ENCODE measurements around the gene KIF3A. TPM values are rescaled to one million over a fixed set of nuclear protein-coding genes. Genes with fewer than 3 reads are reported as not detected.

KIF3A gene
- 6.7 TPM for polyA plus RNA-seq (2013, experiment 1 of 2; ENCODE audit: insufficient read length)
- 10.8 TPM for polyA plus RNA-seq (2013, experiment 2 of 2; ENCODE audit: insufficient read length)

GRCh38 chr5:132736853-132737833, at the start of gene KIF3A:
KIF3A (minus strand) TSS chr5:132737546; CDS start chr5:132737419, 127 bp downstream.
- DNase-seq: peak; percentile 95

GRCh38 chr5:132787076-132787475, 49.7 kb upstream of the KIF3A start:
- DNase-seq: peak; percentile 67

- no peak for DNase-seq
Observed at GRCh38 chr5:132785864-132786263, 48.5 kb upstream of the KIF3A start.

GRCh38 chr5:132785365-132785764, 48.0 kb upstream of the KIF3A start:
- DNase-seq: peak; percentile 42

GRCh38 chr5:132782101-132782500, 44.8 kb upstream of the KIF3A start:
- DNase-seq: peak; percentile 78

- no peak for DNase-seq
Observed at GRCh38 chr5:132781029-132781428, 43.7 kb upstream of the KIF3A start.

- DNase-seq: no peak
Observed at GRCh38 chr5:132780577-132780976, 43.2 kb upstream of the KIF3A start.

- DNase-seq: no peak
Observed at GRCh38 chr5:132779961-132780360, 42.6 kb upstream of the KIF3A start.

- no peak for DNase-seq
Observed at GRCh38 chr5:132778856-132779255, 41.5 kb upstream of the KIF3A start.

- DNase-seq: no peak
Observed at GRCh38 chr5:132778129-132778528, 40.8 kb upstream of the KIF3A start.

- peak; percentile 57 for DNase-seq
Observed at GRCh38 chr5:132777209-132778069, 40.1 kb upstream of the KIF3A start, which contains the start of gene SEPTIN8. SEPTIN8 (minus strand) TSS chr5:132777239; CDS start chr5:132777137, 102 bp downstream.

GRCh38 chr5:132776938-132777208, 39.5 kb upstream of the KIF3A start:
- no peak for DNase-seq

GRCh38 chr5:132776131-132776937, 39.0 kb upstream of the KIF3A start:
- DNase-seq: peak; percentile 68

GRCh38 chr5:132775476-132775961, 38.2 kb upstream of the KIF3A start:
- DNase-seq: no peak

GRCh38 chr5:132774896-132775295, 37.5 kb upstream of the KIF3A start:
- DNase-seq: no peak

- no peak for DNase-seq
Observed at GRCh38 chr5:132774406-132774805, 37.1 kb upstream of the KIF3A start.

- no peak for DNase-seq
Observed at GRCh38 chr5:132773601-132774355, 36.4 kb upstream of the KIF3A start.

GRCh38 chr5:132773114-132773513, 35.8 kb upstream of the KIF3A start:
- DNase-seq: no peak

GRCh38 chr5:132772291-132773070, 35.1 kb upstream of the KIF3A start:
- DNase-seq: peak; percentile 22

- peak; percentile 78 for DNase-seq
Observed at GRCh38 chr5:132771503-132771998, 34.2 kb upstream of the KIF3A start.
